Upper lobe of left lung (tissue), 4 donors: Measurements from ENCODE around the gene ANO1.

Experiments
- CTCF ChIP-seq, 6 experiments: fragments of 450-650 bp in 4 of 6; fragments of 200-600 bp in 2 of 6; sonication (generic) in 2 of 6; IDR thresholded peaks; one replicate each; pipeline ENCODE4 v1.5.1; 2016 to 2019; ENCODE audit warnings: antibody characterized with exemption in 6 of 6
- EP300 ChIP-seq, 4 donors: sonication (generic); formaldehyde crosslinking; IDR thresholded peaks; one replicate each; pipeline ENCODE4 v1.5.1; 2017; ENCODE audit warnings: antibody characterized with exemption in 4 of 4, control low read depth in 2 of 4
- POLR2A ChIP-seq, 4 donors: fragments of 450-650 bp; IDR thresholded peaks; one replicate each; pipeline ENCODE4 v1.5.1; 2016 to 2017; ENCODE audit warnings: antibody characterized with exemption in 4 of 4, mild to moderate bottlenecking in 2 of 4
- POLR2AphosphoS5 ChIP-seq, 2 donors: sonication (generic); formaldehyde crosslinking; IDR thresholded peaks; one replicate each; pipeline ENCODE4 v1.5.1; 2017; ENCODE audit warnings: antibody characterized with exemption in 2 of 2

- TF ChIP-seq CTCF (IDR thresholded peaks at IDR 0.05) = no peak
- no peak for TF ChIP-seq POLR2AphosphoS5 (IDR thresholded peaks at IDR 0.05)
- TF ChIP-seq POLR2A (IDR thresholded peaks at IDR 0.05) = no peak
- no peak for TF ChIP-seq EP300 (IDR thresholded peaks at IDR 0.05)
Observed at GRCh38 chr11:70032470-70032795, 45.7 kb upstream of the ANO1 start.
